Cardiac muscle cell (in vitro differentiated cells and primary cell): Measurements from ENCODE around the gene SMLR1. TPM values are rescaled to one million over a fixed set of nuclear protein-coding genes. Genes with fewer than 3 reads are reported as not detected.

Source experiments
- DNase-seq, 2 donors: peaks; one replicate each; pipeline versions ENCODE4 v3.0.0 to v3.0.0-alpha.2; 2010 to 2017; ENCODE audit warnings: low read depth in 1 of 2, low spot score in 1 of 2
- H3K27ac ChIP-seq: fragments of 200-600 bp; sonication (generic); 2 replicates; pipeline ENCODE4 v1.5.1; 2016
- H3K27me3 ChIP-seq: fragments of 200-600 bp; sonication (generic); 2 replicates; pipeline ENCODE4 v1.6.0; 2016; ENCODE audit warnings: control low read depth
- H3K36me3 ChIP-seq: fragments of 200-600 bp; sonication (generic); 2 replicates; pipeline ENCODE4 v1.5.1; 2016; ENCODE audit warnings: control low read depth
- H3K4me1 ChIP-seq: fragments of 200-600 bp; sonication (generic); 2 replicates; pipeline ENCODE4 v1.8.1; 2017; ENCODE audit warnings: low read depth, mild to moderate bottlenecking, mixed run types
- H3K4me3 ChIP-seq: fragments of 200-600 bp; sonication (generic); 2 replicates; pipeline ENCODE4 v1.5.1; 2016; ENCODE audit warnings: mild to moderate bottlenecking
- H3K9me3 ChIP-seq: fragments of 200-600 bp; sonication (generic); 2 replicates; pipeline ENCODE4 v1.5.1; 2017; ENCODE audit warnings: low read depth, mild to moderate bottlenecking, control low read depth
- polyA plus RNA-seq: library from polyadenylated mRNA; unstranded; fragments of >200 nt; fragmentation: Nextera tagmentation; extraction: Ambion mirVana; gene quantifications from 2 replicates; pipeline ENCODE4 v1.2.1, GENCODE V29; 2016
- total RNA-seq: library from RNA; depleted of rRNA; stranded (reverse); fragments of >200 nt; gene quantifications from 2 replicates; pipeline ENCODE4 v1.2.3, GENCODE V29; 2016
- TF ChIP-seq, protein P1 (sequence below): IDR thresholded peaks from 2 replicates; pipeline ENCODE4 v1.5.1; 2012; ENCODE audit warnings: low read depth, mild to moderate bottlenecking, low read length

Gene SMLR1
- total and polyA plus RNA-seq, 2 experiments from 2014 or later, result not detected

DNA sequence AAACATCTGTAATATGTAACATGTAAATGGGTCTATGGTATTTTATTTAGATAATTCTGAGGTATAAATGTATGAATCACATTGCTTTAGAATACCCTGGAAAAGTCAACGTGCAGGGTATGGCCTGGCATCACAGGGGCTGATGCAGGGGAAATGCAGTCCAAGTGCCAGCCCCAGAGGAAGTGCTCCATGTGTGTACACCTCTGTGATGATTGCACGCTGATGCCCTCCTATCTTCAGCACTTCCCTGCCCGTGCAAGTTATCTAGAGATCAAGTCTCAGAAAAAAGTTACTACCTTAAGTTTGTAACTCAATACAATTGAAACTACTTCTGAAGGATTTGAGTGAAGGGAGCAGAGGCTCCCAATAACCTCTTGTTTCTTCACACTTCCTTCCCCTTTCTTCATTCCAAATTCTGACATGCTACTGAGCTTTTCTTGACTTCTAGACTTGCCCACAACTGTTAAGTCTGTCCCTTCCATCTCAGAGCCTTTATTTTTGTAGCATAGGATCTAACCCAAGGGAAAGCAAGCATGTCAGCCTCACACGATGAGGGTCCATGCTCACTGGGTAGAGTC lies 2.2 kb downstream of the SMLR1 start:
- Histone ChIP-seq H3K27ac (no peak overlapping the region), H3K27me3 (no peaks in the 10 kb centered on the region), H3K9me3 (no peaks in the 10 kb centered on the region), H3K36me3 (no peaks in the 10 kb centered on the region), H3K4me3 (no peak overlapping the region), H3K4me1 (no peaks in the 10 kb centered on the region)
- no peak for DNase-seq
- TF ChIP-seq, protein P1, sequence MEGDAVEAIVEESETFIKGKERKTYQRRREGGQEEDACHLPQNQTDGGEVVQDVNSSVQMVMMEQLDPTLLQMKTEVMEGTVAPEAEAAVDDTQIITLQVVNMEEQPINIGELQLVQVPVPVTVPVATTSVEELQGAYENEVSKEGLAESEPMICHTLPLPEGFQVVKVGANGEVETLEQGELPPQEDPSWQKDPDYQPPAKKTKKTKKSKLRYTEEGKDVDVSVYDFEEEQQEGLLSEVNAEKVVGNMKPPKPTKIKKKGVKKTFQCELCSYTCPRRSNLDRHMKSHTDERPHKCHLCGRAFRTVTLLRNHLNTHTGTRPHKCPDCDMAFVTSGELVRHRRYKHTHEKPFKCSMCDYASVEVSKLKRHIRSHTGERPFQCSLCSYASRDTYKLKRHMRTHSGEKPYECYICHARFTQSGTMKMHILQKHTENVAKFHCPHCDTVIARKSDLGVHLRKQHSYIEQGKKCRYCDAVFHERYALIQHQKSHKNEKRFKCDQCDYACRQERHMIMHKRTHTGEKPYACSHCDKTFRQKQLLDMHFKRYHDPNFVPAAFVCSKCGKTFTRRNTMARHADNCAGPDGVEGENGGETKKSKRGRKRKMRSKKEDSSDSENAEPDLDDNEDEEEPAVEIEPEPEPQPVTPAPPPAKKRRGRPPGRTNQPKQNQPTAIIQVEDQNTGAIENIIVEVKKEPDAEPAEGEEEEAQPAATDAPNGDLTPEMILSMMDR, result no peak

DNA sequence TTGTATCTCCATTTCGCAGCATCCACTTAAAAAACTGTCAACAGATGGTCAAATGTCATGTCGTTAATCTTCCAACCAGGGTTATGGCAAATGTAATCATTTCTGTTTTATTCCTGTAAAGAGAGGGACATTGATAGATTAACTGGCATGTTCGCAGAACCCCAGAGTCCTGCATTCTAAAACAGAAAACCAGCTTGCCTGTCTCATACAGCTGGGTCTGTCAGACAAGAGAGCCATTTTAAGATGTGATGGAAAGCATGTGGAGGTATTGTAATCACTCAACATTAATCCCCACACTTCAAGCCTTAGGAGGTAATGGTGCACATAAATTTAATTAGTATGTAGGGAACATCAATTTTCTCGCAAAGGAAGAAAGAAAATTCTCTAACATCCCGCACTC lies 4.4 kb downstream of the SMLR1 start:
- H3K4me1 ChIP-seq, result no peaks in the 10 kb centered on the region
- no peak overlapping the region for H3K4me3 ChIP-seq
- no peaks in the 10 kb centered on the region for H3K9me3 ChIP-seq
- H3K36me3 ChIP-seq, result no peaks in the 10 kb centered on the region
- TF ChIP-seq, protein P1, result no peak
- H3K27me3 ChIP-seq, result no peaks in the 10 kb centered on the region
- DNase-seq, result no peak
- H3K27ac ChIP-seq, result no peak overlapping the region

DNA sequence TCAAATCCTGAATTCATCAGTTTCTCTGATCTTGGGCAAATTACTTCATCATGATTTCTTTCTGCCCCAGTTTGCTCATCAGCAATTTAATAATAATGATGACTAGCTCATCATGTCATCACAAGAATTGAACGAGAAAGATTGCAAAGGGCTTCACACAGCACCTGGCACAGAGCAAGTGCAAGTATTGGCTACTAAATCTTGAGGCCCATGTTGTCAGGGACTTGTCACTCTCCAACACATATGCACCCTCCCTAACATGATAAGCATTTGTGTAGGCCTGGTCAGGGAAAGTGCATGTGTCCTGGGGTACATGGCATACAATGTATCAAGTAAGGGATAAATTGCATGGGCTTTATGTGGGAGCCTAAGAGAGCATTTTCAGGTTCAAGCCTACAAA lies 6.4 kb downstream of the SMLR1 start:
- no peaks in the 10 kb centered on the region for H3K9me3 ChIP-seq
- no peaks in the 10 kb centered on the region for H3K36me3 ChIP-seq
- H3K4me3 ChIP-seq, result no peak overlapping the region
- TF ChIP-seq, protein P1, result no peak
- no peaks in the 10 kb centered on the region for H3K4me1 ChIP-seq
- H3K27me3 ChIP-seq, result no peaks in the 10 kb centered on the region
- no peak for DNase-seq
- no peak overlapping the region for H3K27ac ChIP-seq

DNA sequence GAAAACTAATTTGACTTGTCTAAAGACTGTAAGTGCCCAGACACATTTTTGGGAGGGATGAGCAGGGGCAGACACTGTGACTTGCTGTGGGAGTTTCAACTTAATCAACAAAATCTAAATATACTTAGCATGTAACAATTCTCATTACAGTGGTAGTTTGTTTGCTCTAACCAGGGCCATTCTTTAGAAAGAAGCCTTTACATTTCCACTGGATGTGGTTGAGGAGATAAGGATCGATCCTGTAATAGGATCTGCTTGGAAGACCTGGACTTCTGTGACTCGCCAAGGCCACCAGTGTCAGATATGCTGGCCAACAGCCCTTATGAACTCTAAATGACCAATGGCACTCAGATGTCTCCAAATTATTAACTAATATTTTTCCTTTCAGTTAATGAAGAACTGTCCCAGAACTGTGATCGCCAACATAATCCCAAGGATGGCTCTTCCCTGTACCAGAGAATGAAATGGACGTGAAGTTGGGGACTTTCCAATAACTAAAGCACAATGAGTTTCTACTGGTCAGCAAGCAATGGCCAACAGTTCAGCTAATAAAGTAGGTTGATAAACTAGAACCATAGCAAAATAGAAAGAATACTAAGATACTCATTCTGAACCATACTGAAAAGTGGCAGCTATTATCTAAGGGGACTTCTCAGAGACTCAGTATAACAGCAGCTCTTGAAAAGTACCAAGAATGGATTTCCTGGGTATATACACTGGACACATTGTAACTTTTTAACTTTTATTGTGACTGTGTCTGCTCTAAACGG lies 7.5 kb downstream of the SMLR1 start:
- no peak overlapping the region for H3K4me3 ChIP-seq
- no peaks in the 10 kb centered on the region for H3K27me3 ChIP-seq
- TF ChIP-seq, protein P1, result no peak
- DNase-seq, result no peak
- no peak overlapping the region for H3K27ac ChIP-seq
- no peaks in the 10 kb centered on the region for H3K9me3 ChIP-seq
- H3K4me1 ChIP-seq, result no peaks in the 10 kb centered on the region
- H3K36me3 ChIP-seq, result no peaks in the 10 kb centered on the region

DNA sequence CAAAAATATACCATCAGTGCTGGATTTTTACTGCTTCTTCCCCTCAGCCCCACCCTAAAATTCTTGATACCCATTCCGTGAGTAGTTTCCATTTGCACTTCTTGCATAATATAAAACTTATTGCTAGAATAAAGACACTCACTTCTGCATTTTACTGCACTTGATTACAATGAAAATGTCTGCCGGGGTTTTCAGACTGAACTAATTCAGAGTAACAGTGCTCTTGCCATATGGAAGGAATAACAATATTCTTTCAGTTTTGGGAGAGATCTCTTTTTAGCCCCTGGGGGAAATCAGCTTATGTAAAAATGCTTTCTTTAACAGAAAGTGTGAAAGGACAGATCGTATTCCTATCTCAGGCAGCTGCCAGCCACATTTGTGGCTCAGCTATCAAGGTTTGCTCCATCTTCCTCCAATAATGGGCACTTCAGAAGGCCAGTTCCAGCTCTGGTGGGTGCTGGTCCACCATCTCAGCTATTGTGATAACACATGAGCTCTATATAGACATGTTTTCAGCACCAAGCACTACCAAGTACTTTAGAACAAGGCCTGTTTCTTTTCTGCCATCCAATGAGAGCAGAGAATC lies 8.9 kb downstream of the SMLR1 start:
- H3K36me3 ChIP-seq, result no peaks in the 10 kb centered on the region
- H3K4me1 ChIP-seq, result no peaks in the 10 kb centered on the region
- no peaks in the 10 kb centered on the region for H3K9me3 ChIP-seq
- H3K4me3 ChIP-seq, result no peak overlapping the region
- no peak overlapping the region for H3K27ac ChIP-seq
- no peaks in the 10 kb centered on the region for H3K27me3 ChIP-seq
- no peak for DNase-seq
- TF ChIP-seq, protein P1, result no peak
